OCI-LY1 (cell line): ENCODE results near the gene SLIT3.

Experiments used
- H2AFZ ChIP-seq: fragments of 200-600 bp; sonication (generic), shearing (Covaris generic); 2 replicates; pipeline ENCODE4 v1.6.0; 2014; ENCODE audit warnings: antibody characterized with exemption, mild to moderate bottlenecking, low read length
- H3F3A ChIP-seq: fragments of 200-600 bp; sonication (generic), shearing (Covaris generic); 2 replicates; pipeline ENCODE4 v1.6.0; 2014; ENCODE audit warnings: mild to moderate bottlenecking, antibody characterized with exemption, low read length, moderate library complexity; ENCODE audit not compliant: insufficient read depth
- H3K27ac ChIP-seq: fragments of 200-600 bp; sonication (generic); 2 replicates; pipeline ENCODE4 v1.5.1; 2014; ENCODE audit warnings: low read length, mixed run types, mild to moderate bottlenecking, low read depth; ENCODE audit not compliant: poor library complexity, severe bottlenecking
- H3K27me3 ChIP-seq: fragments of 200-600 bp; sonication (generic); 2 replicates; pipeline ENCODE4 v1.6.0; 2014; ENCODE audit warnings: antibody characterized with exemption, mild to moderate bottlenecking, low read length, moderate library complexity; ENCODE audit not compliant: insufficient read depth
- H3K36me3 ChIP-seq: fragments of 200-600 bp; sonication (generic); 2 replicates; pipeline ENCODE4 v1.6.1; 2014; ENCODE audit warnings: mild to moderate bottlenecking, antibody characterized with exemption, low read length, moderate library complexity, mixed read lengths; ENCODE audit not compliant: insufficient read depth
- H3K4me1 ChIP-seq: fragments of 200-600 bp; sonication (generic); 2 replicates; pipeline ENCODE4 v1.5.1; 2014; ENCODE audit warnings: mild to moderate bottlenecking, low read length, moderate library complexity; ENCODE audit not compliant: insufficient read depth, severe bottlenecking
- H3K4me2 ChIP-seq: fragments of 200-600 bp; sonication (generic), shearing (Covaris generic); 2 replicates; pipeline ENCODE4 v1.6.1; 2014; ENCODE audit warnings: low read length
- H3K4me3 ChIP-seq: fragments of 200-600 bp; sonication (generic); 2 replicates; pipeline ENCODE4 v1.5.1; 2014; ENCODE audit warnings: low read length, low read depth, mild to moderate bottlenecking, mixed read lengths; ENCODE audit not compliant: poor library complexity, severe bottlenecking
- H3K79me2 ChIP-seq: fragments of 200-600 bp; shearing (Covaris generic); 2 replicates; pipeline ENCODE4 v1.6.1; 2016; ENCODE audit warnings: mixed run types, low read length, mixed read lengths; ENCODE audit not compliant: insufficient read depth
- H3K9ac ChIP-seq: fragments of 200-600 bp; sonication (generic), shearing (Covaris generic); 2 replicates; pipeline ENCODE4 v1.6.1; 2014; ENCODE audit warnings: mild to moderate bottlenecking, low read length, mixed read lengths
- H3K9me2 ChIP-seq: fragments of 200-600 bp; sonication (generic), shearing (Covaris generic); 2 replicates; pipeline ENCODE4 v1.6.1; 2014; ENCODE audit warnings: low read depth, mild to moderate bottlenecking, low read length, mixed read lengths
- H3K9me3 ChIP-seq: fragments of 200-600 bp; shearing (Covaris generic); 2 replicates; pipeline ENCODE4 v1.6.1; 2014; ENCODE audit warnings: low read length, mixed read lengths
- H4K20me1 ChIP-seq: fragments of 200-600 bp; sonication (generic), shearing (Covaris generic); 2 replicates; pipeline ENCODE4 v1.6.0; 2016; ENCODE audit warnings: mild to moderate bottlenecking, low read length; ENCODE audit not compliant: insufficient read depth
- CTCF ChIP-seq: fragments of 200-600 bp; sonication (generic), shearing (Covaris generic); IDR thresholded peaks from 2 replicates; pipeline ENCODE4 v1.5.1; 2017; ENCODE audit warnings: mild to moderate bottlenecking, antibody characterized with exemption, low read length, moderate library complexity, mixed read lengths
- EZH2 ChIP-seq: fragments of 200-600 bp; sonication (generic), shearing (Covaris generic); IDR thresholded peaks from 2 replicates; pipeline ENCODE4 v1.8.0; 2017; ENCODE audit warnings: borderline replicate concordance, mixed run types, mild to moderate bottlenecking, antibody characterized with exemption, low read length, moderate library complexity, mixed read lengths

Gene SLIT3

GRCh38 chr5:168737066-168737465, 563.9 kb downstream of the SLIT3 start:
- H3K9me2 ChIP-seq = no peaks in the 10 kb centered on the region
- no peak overlapping the region for H2AFZ ChIP-seq
- no peaks in the 10 kb centered on the region for H3K36me3 ChIP-seq
- no peak overlapping the region for H3K27ac ChIP-seq
- no peaks in the 10 kb centered on the region for H3K4me1 ChIP-seq
- H3K9ac ChIP-seq = no peak overlapping the region
- H3K4me2 ChIP-seq = no peak overlapping the region
- no peaks in the 10 kb centered on the region for H3K79me2 ChIP-seq
- H3K4me3 ChIP-seq = no peak overlapping the region
- no peaks in the 10 kb centered on the region for H3K27me3 ChIP-seq
- no peaks in the 10 kb centered on the region for H3K9me3 ChIP-seq
- H3F3A ChIP-seq = no peaks in the 10 kb centered on the region
- no peaks in the 10 kb centered on the region for H4K20me1 ChIP-seq
- TF ChIP-seq EZH2 = no peak
- TF ChIP-seq CTCF = no peak

- Histone ChIP-seq H3K9me2 (no peaks in the 10 kb centered on the region), H3K4me1 (no peaks in the 10 kb centered on the region), H3K9ac (no peak overlapping the region), H3K9me3 (no peaks in the 10 kb centered on the region), H4K20me1 (no peaks in the 10 kb centered on the region), H3K4me3 (no peak overlapping the region), H3F3A (no peaks in the 10 kb centered on the region), H3K27ac (no peak overlapping the region), H3K36me3 (no peaks in the 10 kb centered on the region), H3K4me2 (no peak overlapping the region), H3K27me3 (no peaks in the 10 kb centered on the region), H3K79me2 (no peaks in the 10 kb centered on the region), H2AFZ (no peak overlapping the region)
- TF ChIP-seq CTCF (no peak), EZH2 (no peak)
Observed at GRCh38 chr5:168736281-168736831, 564.6 kb downstream of the SLIT3 start.

- no peaks in the 10 kb centered on the region for H3K4me1 ChIP-seq
- no peaks in the 10 kb centered on the region for H4K20me1 ChIP-seq
- no peaks in the 10 kb centered on the region for H3K9me2 ChIP-seq
- H3K9ac ChIP-seq = no peak overlapping the region
- H3K79me2 ChIP-seq = no peaks in the 10 kb centered on the region
- H3K4me3 ChIP-seq = no peak overlapping the region
- H3K9me3 ChIP-seq = no peaks in the 10 kb centered on the region
- H3K36me3 ChIP-seq = no peaks in the 10 kb centered on the region
- no peak overlapping the region for H3K27ac ChIP-seq
- no peaks in the 10 kb centered on the region for H3F3A ChIP-seq
- H3K27me3 ChIP-seq = no peaks in the 10 kb centered on the region
- H3K4me2 ChIP-seq = no peak overlapping the region
- no peak overlapping the region for H2AFZ ChIP-seq
- TF ChIP-seq EZH2 (no peak), CTCF (no peak)
Observed at GRCh38 chr5:168734620-168735300, 566.2 kb downstream of the SLIT3 start.
